NB4 (cell line): ENCODE measurements around the gene CDH8.

Source experiments
- MYC ChIP-seq: IDR thresholded peaks from 2 replicates; pipeline ENCODE4 v1.6.1; 2011; ENCODE audit warnings: low read depth, low read length
- POLR2A ChIP-seq: IDR thresholded peaks from 2 replicates; pipeline ENCODE4 v1.6.1; 2011; ENCODE audit warnings: mild to moderate bottlenecking; ENCODE audit not compliant: insufficient read length; ENCODE audit errors: extremely low read depth
- TF ChIP-seq, protein P1 (sequence below): IDR thresholded peaks from one replicate; pipeline ENCODE4 v1.5.1; 2012; ENCODE audit warnings: low read depth, low read length
- TF ChIP-seq, protein P2 (sequence below): IDR thresholded peaks from 2 replicates; pipeline ENCODE4 v1.6.1; 2011; ENCODE audit warnings: low read depth, low read length

DNA sequence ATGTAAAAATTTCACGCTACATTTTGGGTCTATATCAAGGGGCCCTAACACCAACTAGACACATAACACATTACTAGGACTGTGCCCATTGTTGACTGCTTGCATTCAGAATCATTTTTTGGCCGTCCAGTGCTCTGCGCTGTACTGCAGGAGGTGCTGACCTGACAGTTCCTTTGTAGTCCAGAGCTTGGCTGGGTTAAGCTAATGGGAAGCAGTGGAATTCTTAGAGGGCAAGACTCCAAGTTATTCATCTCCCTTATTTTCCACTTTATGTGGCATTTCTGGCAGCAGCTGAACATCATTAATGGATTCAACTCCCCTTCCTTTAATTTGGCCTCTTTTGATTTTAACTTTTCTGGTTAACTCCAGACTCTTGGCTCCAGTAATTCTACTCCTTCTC, 351.7 kb downstream of the CDH8 start:
- TF ChIP-seq, protein P1, sequence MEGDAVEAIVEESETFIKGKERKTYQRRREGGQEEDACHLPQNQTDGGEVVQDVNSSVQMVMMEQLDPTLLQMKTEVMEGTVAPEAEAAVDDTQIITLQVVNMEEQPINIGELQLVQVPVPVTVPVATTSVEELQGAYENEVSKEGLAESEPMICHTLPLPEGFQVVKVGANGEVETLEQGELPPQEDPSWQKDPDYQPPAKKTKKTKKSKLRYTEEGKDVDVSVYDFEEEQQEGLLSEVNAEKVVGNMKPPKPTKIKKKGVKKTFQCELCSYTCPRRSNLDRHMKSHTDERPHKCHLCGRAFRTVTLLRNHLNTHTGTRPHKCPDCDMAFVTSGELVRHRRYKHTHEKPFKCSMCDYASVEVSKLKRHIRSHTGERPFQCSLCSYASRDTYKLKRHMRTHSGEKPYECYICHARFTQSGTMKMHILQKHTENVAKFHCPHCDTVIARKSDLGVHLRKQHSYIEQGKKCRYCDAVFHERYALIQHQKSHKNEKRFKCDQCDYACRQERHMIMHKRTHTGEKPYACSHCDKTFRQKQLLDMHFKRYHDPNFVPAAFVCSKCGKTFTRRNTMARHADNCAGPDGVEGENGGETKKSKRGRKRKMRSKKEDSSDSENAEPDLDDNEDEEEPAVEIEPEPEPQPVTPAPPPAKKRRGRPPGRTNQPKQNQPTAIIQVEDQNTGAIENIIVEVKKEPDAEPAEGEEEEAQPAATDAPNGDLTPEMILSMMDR = no peak
- TF ChIP-seq, protein P2, sequence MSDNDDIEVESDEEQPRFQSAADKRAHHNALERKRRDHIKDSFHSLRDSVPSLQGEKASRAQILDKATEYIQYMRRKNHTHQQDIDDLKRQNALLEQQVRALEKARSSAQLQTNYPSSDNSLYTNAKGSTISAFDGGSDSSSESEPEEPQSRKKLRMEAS = no peak
- TF ChIP-seq MYC = no peak
- TF ChIP-seq POLR2A = no peak
